ENCODE data around the gene KIF6. TPM values are rescaled to one million over a fixed set of nuclear protein-coding genes. Genes with fewer than 3 reads are reported as not detected.

Gene KIF6
- total RNA-seq, 1 donor from 2014 or later, result 1.3 TPM

DNA sequence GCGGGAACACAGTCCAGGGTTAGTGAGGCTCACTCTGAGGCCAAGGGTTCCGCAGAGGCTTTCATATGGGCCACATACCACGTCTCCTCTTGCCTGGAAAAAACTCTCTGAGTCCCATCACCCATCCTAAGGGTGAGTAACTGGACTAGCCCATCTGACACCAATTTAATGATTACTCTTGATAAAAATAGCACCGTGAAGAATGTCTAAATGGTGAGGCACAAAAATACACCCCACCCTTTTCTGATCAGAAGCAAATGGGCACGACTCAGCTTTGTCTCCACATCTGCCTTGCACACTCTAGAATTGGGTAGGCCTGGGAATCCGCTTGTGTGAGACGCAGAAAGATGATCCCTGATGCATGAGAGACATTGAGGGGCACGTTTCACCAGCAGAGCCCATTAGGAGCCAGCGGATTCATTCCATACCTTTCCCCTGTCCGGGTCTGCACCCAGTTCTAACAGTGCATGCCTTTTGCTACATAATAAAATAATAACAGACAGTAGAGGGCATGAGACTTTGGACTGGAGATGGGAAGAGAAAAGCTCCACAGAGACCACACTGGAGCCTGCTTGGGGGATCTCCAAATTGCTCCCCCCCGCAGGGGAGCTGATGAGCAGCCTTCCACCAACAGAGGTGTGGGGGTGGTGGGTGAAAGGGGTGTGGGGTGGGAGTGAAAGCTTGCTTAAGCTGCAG is 292.7 kb downstream of the KIF6 start:
- TF ChIP-seq, protein P1, sequence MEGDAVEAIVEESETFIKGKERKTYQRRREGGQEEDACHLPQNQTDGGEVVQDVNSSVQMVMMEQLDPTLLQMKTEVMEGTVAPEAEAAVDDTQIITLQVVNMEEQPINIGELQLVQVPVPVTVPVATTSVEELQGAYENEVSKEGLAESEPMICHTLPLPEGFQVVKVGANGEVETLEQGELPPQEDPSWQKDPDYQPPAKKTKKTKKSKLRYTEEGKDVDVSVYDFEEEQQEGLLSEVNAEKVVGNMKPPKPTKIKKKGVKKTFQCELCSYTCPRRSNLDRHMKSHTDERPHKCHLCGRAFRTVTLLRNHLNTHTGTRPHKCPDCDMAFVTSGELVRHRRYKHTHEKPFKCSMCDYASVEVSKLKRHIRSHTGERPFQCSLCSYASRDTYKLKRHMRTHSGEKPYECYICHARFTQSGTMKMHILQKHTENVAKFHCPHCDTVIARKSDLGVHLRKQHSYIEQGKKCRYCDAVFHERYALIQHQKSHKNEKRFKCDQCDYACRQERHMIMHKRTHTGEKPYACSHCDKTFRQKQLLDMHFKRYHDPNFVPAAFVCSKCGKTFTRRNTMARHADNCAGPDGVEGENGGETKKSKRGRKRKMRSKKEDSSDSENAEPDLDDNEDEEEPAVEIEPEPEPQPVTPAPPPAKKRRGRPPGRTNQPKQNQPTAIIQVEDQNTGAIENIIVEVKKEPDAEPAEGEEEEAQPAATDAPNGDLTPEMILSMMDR (IDR thresholded peaks at IDR 0.05), result no peak
- Mint-ChIP-seq H3K9me3 (ENCODE audit: unreplicated experiment) (peaks cover 15% of the 10 kb centered on the region), H3K27ac (ENCODE audit: unreplicated experiment) (peak overlapping the region; percentile 72), H3K36me3 (ENCODE audit: unreplicated experiment) (peaks cover 4% of the 10 kb centered on the region), H3K4me1 (ENCODE audit: unreplicated experiment) (peaks cover 46% of the 10 kb centered on the region), H3K4me3 (ENCODE audit: unreplicated experiment) (no peak overlapping the region), H3K27me3 (ENCODE audit: unreplicated experiment) (no peaks in the 10 kb centered on the region)
- DNase-seq (ENCODE audit: extremely low spot score, unreplicated experiment), result peak; percentile 53

GRCh38 chr6:39430871-39431523 is 294.2 kb downstream of the KIF6 start:
- peaks cover 7% of the 10 kb centered on the region for H3K9me3 Mint-ChIP-seq (ENCODE audit: unreplicated experiment)
- H3K27me3 Mint-ChIP-seq (ENCODE audit: unreplicated experiment), result no peaks in the 10 kb centered on the region
- peak overlapping the region; percentile 8 for H3K4me3 Mint-ChIP-seq (ENCODE audit: unreplicated experiment)
- TF ChIP-seq, protein P1 (IDR thresholded peaks at IDR 0.05), result no peak
- peak; percentile 88 for DNase-seq (ENCODE audit: extremely low spot score, unreplicated experiment)
- H3K27ac Mint-ChIP-seq (ENCODE audit: unreplicated experiment), result peak overlapping the region; percentile 72
- H3K4me1 Mint-ChIP-seq (ENCODE audit: unreplicated experiment), result peaks cover 49% of the 10 kb centered on the region
- peaks cover 3% of the 10 kb centered on the region for H3K36me3 Mint-ChIP-seq (ENCODE audit: unreplicated experiment)

DNA sequence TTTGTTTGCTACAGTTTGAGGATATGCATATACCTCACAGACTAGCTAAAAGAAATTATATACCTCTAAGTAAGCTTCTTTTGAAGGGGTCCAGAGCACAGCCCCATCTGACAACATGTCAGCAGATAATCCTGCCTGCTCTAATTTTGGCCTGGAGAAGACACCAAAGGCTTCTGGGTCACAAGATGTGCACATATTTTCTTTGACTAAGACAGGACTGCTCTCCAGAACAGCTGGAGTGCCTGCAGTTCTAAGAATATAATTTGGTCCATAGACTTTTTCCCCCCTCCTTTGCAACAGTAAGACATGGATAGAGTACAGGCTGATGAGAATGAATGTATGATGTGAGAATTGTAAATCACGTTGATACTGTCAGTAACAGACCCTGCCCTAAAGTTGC is 294.8 kb downstream of the KIF6 start:
- DNase-seq (ENCODE audit: extremely low spot score, unreplicated experiment), result peak; percentile 3
- Mint-ChIP-seq H3K27me3 (ENCODE audit: unreplicated experiment) (no peaks in the 10 kb centered on the region), H3K27ac (ENCODE audit: unreplicated experiment) (peak overlapping the region; percentile 72), H3K4me1 (ENCODE audit: unreplicated experiment) (peaks cover 49% of the 10 kb centered on the region), H3K4me3 (ENCODE audit: unreplicated experiment) (no peak overlapping the region), H3K9me3 (ENCODE audit: unreplicated experiment) (peaks cover 3% of the 10 kb centered on the region), H3K36me3 (ENCODE audit: unreplicated experiment) (no peaks in the 10 kb centered on the region)
- TF ChIP-seq, protein P1 (IDR thresholded peaks at IDR 0.05), result no peak

- TF ChIP-seq, protein P1 (IDR thresholded peaks at IDR 0.05), result no peak
- Mint-ChIP-seq H3K27me3 (ENCODE audit: unreplicated experiment) (no peaks in the 10 kb centered on the region), H3K9me3 (ENCODE audit: unreplicated experiment) (peaks cover 3% of the 10 kb centered on the region), H3K36me3 (ENCODE audit: unreplicated experiment) (no peaks in the 10 kb centered on the region), H3K4me3 (ENCODE audit: unreplicated experiment) (no peak overlapping the region), H3K4me1 (ENCODE audit: unreplicated experiment) (peaks cover 49% of the 10 kb centered on the region), H3K27ac (ENCODE audit: unreplicated experiment) (no peak overlapping the region)
- DNase-seq (ENCODE audit: extremely low spot score, unreplicated experiment), result peak; percentile 19
Observed at GRCh38 chr6:39428816-39429215, 296.4 kb downstream of the KIF6 start.

DNA sequence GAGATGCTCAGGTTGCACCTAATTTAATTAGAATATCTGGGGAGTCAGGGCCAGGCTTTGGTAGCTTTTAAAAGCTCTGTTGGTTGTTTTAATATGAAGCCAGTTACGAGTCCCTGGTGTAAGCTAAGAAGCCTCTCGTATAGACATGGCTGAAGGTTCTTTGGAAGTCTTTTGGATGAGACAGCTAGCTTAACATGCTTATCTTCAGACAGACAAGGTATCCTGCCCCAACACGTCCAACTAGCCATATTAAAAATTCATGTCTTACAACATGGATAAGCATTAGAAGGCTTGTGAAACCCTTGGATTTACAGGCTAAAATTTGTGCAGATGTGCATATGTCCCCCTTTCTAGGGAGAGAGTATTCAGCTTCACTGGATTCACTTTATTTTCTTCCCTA is 297.1 kb downstream of the KIF6 start:
- Mint-ChIP-seq H3K4me3 (ENCODE audit: unreplicated experiment) (no peak overlapping the region), H3K36me3 (ENCODE audit: unreplicated experiment) (no peaks in the 10 kb centered on the region), H3K4me1 (ENCODE audit: unreplicated experiment) (peaks cover 46% of the 10 kb centered on the region), H3K27ac (ENCODE audit: unreplicated experiment) (no peak overlapping the region), H3K9me3 (ENCODE audit: unreplicated experiment) (peaks cover 3% of the 10 kb centered on the region), H3K27me3 (ENCODE audit: unreplicated experiment) (no peaks in the 10 kb centered on the region)
- no peak for DNase-seq (ENCODE audit: extremely low spot score, unreplicated experiment)
- TF ChIP-seq, protein P1 (IDR thresholded peaks at IDR 0.05), result no peak

Data from osteocyte (in vitro differentiated cells).